ENCODE data around the gene NCKAP5.

The NCKAP5 gene

GRCh38 chr2:133346654-133347053 lies 221.6 kb downstream of the NCKAP5 start:
- no peak for TF ChIP-seq CTCF (IDR thresholded peaks at IDR 0.05; ENCODE audit: low read depth, low read length)
- no peak overlapping the region for H3K4me3 ChIP-seq (ENCODE audit: low read depth, low read length)

GRCh38 chr2:133345638-133346037 lies 222.6 kb downstream of the NCKAP5 start:
- no peak overlapping the region for H3K4me3 ChIP-seq (ENCODE audit: low read depth, low read length)
- no peak for TF ChIP-seq CTCF (IDR thresholded peaks at IDR 0.05; ENCODE audit: low read depth, low read length)

- TF ChIP-seq CTCF (IDR thresholded peaks at IDR 0.05; ENCODE audit: low read depth, low read length): no peak
- H3K4me3 ChIP-seq (ENCODE audit: low read depth, low read length): no peak overlapping the region
These were observed 223.4 kb downstream of the NCKAP5 start for GRCh38 chr2:133344849-133345248.

- no peak for TF ChIP-seq CTCF (IDR thresholded peaks at IDR 0.05; ENCODE audit: low read depth, low read length)
- no peak overlapping the region for H3K4me3 ChIP-seq (ENCODE audit: low read depth, low read length)
These were observed 225.3 kb downstream of the NCKAP5 start for GRCh38 chr2:133343018-133343352.

GRCh38 chr2:133342286-133343017 lies 225.8 kb downstream of the NCKAP5 start:
- no peak for TF ChIP-seq CTCF (IDR thresholded peaks at IDR 0.05; ENCODE audit: low read depth, low read length)
- no peak overlapping the region for H3K4me3 ChIP-seq (ENCODE audit: low read depth, low read length)

GRCh38 chr2:133341575-133341974 lies 226.7 kb downstream of the NCKAP5 start:
- H3K4me3 ChIP-seq (ENCODE audit: low read depth, low read length): no peak overlapping the region
- no peak for TF ChIP-seq CTCF (IDR thresholded peaks at IDR 0.05; ENCODE audit: low read depth, low read length)

- H3K4me3 ChIP-seq (ENCODE audit: low read depth, low read length): no peak overlapping the region
- no peak for TF ChIP-seq CTCF (IDR thresholded peaks at IDR 0.05; ENCODE audit: low read depth, low read length)
These were observed 230.0 kb downstream of the NCKAP5 start for GRCh38 chr2:133338224-133338623.
